HEK293T (cell line): ENCODE data around the gene ARID1B.

Source experiments
- ARNT ChIP-seq: fragments of 450-650 bp; IDR thresholded peaks from 2 replicates; pipeline ENCODE4 v1.6.1; 2017; ENCODE audit warnings: mild to moderate bottlenecking
- ELF4 ChIP-seq: fragments of 450-650 bp; IDR thresholded peaks from 2 replicates; pipeline ENCODE4 v1.6.1; 2017; ENCODE audit warnings: antibody characterized with exemption
- FOXA1 ChIP-seq: fragments of 450-650 bp; IDR thresholded peaks from 2 replicates; pipeline ENCODE4 v1.6.1; 2016; ENCODE audit warnings: mild to moderate bottlenecking
- FOXM1 ChIP-seq: fragments of 450-650 bp; IDR thresholded peaks from 2 replicates; pipeline ENCODE4 v1.6.1; 2017; ENCODE audit warnings: mild to moderate bottlenecking, borderline replicate concordance
- PKNOX1 ChIP-seq: fragments of 450-650 bp; IDR thresholded peaks from 2 replicates; pipeline ENCODE4 v1.6.1; 2016
- SP1 ChIP-seq: fragments of 450-650 bp; IDR thresholded peaks from 2 replicates; pipeline ENCODE4 v1.6.1; 2017
- SUZ12 ChIP-seq: fragments of 450-650 bp; IDR thresholded peaks from 2 replicates; pipeline ENCODE4 v1.6.1; 2016; ENCODE audit warnings: mild to moderate bottlenecking
- TARDBP ChIP-seq: fragments of 450-650 bp; IDR thresholded peaks from 2 replicates; pipeline ENCODE4 v1.6.1; 2016
- ZNF384 ChIP-seq: fragments of 450-650 bp; IDR thresholded peaks from 2 replicates; pipeline ENCODE4 v1.6.1; 2016

GRCh38 chr6:156844089-156844488 lies 66.9 kb downstream of the ARID1B start:
- TF ChIP-seq TARDBP (no peak), FOXA1 (no peak), FOXM1 (no peak), ZNF384 (no peak), PKNOX1 (no peak), ELF4 (no peak), ARNT (no peak), SP1 (no peak), SUZ12 (no peak)
